WTC11 (cell line): ENCODE results near the gene CTRB1. TPM values are rescaled to one million over a fixed set of nuclear protein-coding genes. Genes with fewer than 3 reads are reported as not detected.

Experiments used
- ATAC-seq: fragments of 200-7000 bp; cut with Tn5 transposase; 2 replicates; pipeline ENCODE4 v1.10.0; 2021; ENCODE audit warnings: mild to moderate bottlenecking, moderate library complexity
- CTCF ChIA-PET: fragments of 300-600 bp; sonication (Branson Sonifier 250); formaldehyde crosslinking; loops from one replicate; lab custom pipeline; 2021; ENCODE audit warnings: antibody characterized with exemption; lab: Charles Lee
- POLR2A ChIA-PET: fragments of 350-600 bp; sonication (Branson Sonifier 250); formaldehyde crosslinking; loops from one replicate; lab custom pipeline; 2021; ENCODE audit warnings: antibody characterized with exemption; lab: Charles Lee
- DNase-seq: peaks from one replicate; pipeline ENCODE4 v3.0.0; 2021; ENCODE audit warnings: low spot score
- H3K27ac Mint-ChIP-seq: 2 replicates; pipeline ENCODE4 v1.8.0; 2021; ENCODE audit warnings: mixed read lengths
- H3K27me3 Mint-ChIP-seq: 2 replicates; pipeline ENCODE4 v1.8.0; 2021; ENCODE audit warnings: low read depth, mild to moderate bottlenecking, moderate library complexity, mixed read lengths
- H3K36me3 Mint-ChIP-seq: 2 replicates; pipeline ENCODE4 v1.8.0; 2021; ENCODE audit warnings: mixed read lengths
- H3K4me1 Mint-ChIP-seq: 2 replicates; pipeline ENCODE4 v1.8.0; 2022; ENCODE audit warnings: mixed read lengths
- H3K4me3 Mint-ChIP-seq: 2 replicates; pipeline ENCODE4 v1.8.0; 2021; ENCODE audit warnings: mild to moderate bottlenecking, moderate library complexity, mixed read lengths
- H3K9me3 Mint-ChIP-seq: 2 replicates; pipeline ENCODE4 v1.8.0; 2021; ENCODE audit warnings: mixed read lengths
- ETV6 ChIP-seq: sonication (generic); formaldehyde crosslinking; IDR thresholded peaks from 2 replicates; pipeline ENCODE4 v1.8.1; 2022; ENCODE audit warnings: mild to moderate bottlenecking, missing genetic modification reagents
- HMGA2 ChIP-seq: fragments of 250-450 bp; sonication (Bioruptor Pico); IDR thresholded peaks from 2 replicates; pipeline ENCODE4 v1.4.0; 2021; ENCODE audit warnings: mild to moderate bottlenecking, moderate library complexity
- NFE2L1 ChIP-seq: sonication (generic); formaldehyde crosslinking; IDR thresholded peaks from 2 replicates; pipeline ENCODE4 v1.8.1; 2023; ENCODE audit warnings: missing genetic modification reagents
- OVOL2 ChIP-seq: fragments of 250-450 bp; sonication (Bioruptor Pico); IDR thresholded peaks from 2 replicates; pipeline ENCODE4 v1.9.0; 2021; ENCODE audit warnings: mild to moderate bottlenecking, borderline replicate concordance
- RELA ChIP-seq: sonication (generic); formaldehyde crosslinking; IDR thresholded peaks from 2 replicates; pipeline ENCODE4 v1.8.1; 2022; ENCODE audit warnings: missing genetic modification reagents, mild to moderate bottlenecking, borderline replicate concordance
- SMAD3 ChIP-seq: sonication (generic); formaldehyde crosslinking; IDR thresholded peaks from 2 replicates; pipeline ENCODE4 v1.8.0; 2022; ENCODE audit warnings: missing genetic modification reagents, mild to moderate bottlenecking, borderline replicate concordance
- TEAD1 ChIP-seq: sonication (generic); formaldehyde crosslinking; IDR thresholded peaks from 2 replicates; pipeline ENCODE4 v1.8.0; 2022; ENCODE audit warnings: mild to moderate bottlenecking, missing genetic modification reagents
- TEAD4 ChIP-seq: sonication (generic); formaldehyde crosslinking; IDR thresholded peaks from 2 replicates; pipeline ENCODE4 v1.8.0; 2022; ENCODE audit warnings: mild to moderate bottlenecking, missing genetic modification reagents
- ZNF219 ChIP-seq: sonication (generic); formaldehyde crosslinking; IDR thresholded peaks from 2 replicates; pipeline ENCODE4 v1.8.0; 2023; ENCODE audit warnings: missing genetic modification reagents, mild to moderate bottlenecking, borderline replicate concordance
- ZNF317 ChIP-seq: sonication (generic); formaldehyde crosslinking; IDR thresholded peaks from 2 replicates; pipeline ENCODE4 v1.8.1; 2023; ENCODE audit warnings: low read depth, mild to moderate bottlenecking, moderate library complexity, missing genetic modification reagents, borderline replicate concordance
- ZNF671 ChIP-seq: fragments of 250-450 bp; sonication (Bioruptor Pico); IDR thresholded peaks from 2 replicates; pipeline ENCODE4 v1.8.0; 2021; ENCODE audit warnings: mild to moderate bottlenecking
- total RNA-seq: library from RNA; stranded (reverse); gene quantifications from 3 replicates; pipeline ENCODE4 v1.2.3, GENCODE V29; 2021
- TF ChIP-seq, protein P1 (sequence below): fragments of 250-450 bp; sonication (Bioruptor Pico); IDR thresholded peaks from 2 replicates; pipeline ENCODE4 v1.9.0; 2021; ENCODE audit warnings: mild to moderate bottlenecking, borderline replicate concordance
- TF ChIP-seq, protein P2 (sequence below): fragments of 250-450 bp; sonication (Bioruptor Pico); conservative IDR thresholded peaks from 2 replicates; pipeline ENCODE4 v1.9.0; 2021; ENCODE audit warnings: mild to moderate bottlenecking
- TF ChIP-seq, protein P3 (sequence below): sonication (generic); formaldehyde crosslinking; conservative IDR thresholded peaks from 2 replicates; pipeline ENCODE4 v1.8.1; 2022; ENCODE audit warnings: mild to moderate bottlenecking, missing genetic modification reagents
- TF ChIP-seq, protein P4 (sequence below): sonication (generic); formaldehyde crosslinking; IDR thresholded peaks from 2 replicates; pipeline ENCODE4 v1.8.0; 2022; ENCODE audit warnings: mild to moderate bottlenecking, missing genetic modification reagents
- TF ChIP-seq, protein P5 (sequence below): fragments of 200-600 bp; IDR thresholded peaks from 2 replicates; pipeline ENCODE4 v1.8.0; 2022; ENCODE audit warnings: antibody characterized with exemption

CTRB1 gene
- total RNA-seq, 1 experiment from 2014 or later, result 3.9 TPM

DNA sequence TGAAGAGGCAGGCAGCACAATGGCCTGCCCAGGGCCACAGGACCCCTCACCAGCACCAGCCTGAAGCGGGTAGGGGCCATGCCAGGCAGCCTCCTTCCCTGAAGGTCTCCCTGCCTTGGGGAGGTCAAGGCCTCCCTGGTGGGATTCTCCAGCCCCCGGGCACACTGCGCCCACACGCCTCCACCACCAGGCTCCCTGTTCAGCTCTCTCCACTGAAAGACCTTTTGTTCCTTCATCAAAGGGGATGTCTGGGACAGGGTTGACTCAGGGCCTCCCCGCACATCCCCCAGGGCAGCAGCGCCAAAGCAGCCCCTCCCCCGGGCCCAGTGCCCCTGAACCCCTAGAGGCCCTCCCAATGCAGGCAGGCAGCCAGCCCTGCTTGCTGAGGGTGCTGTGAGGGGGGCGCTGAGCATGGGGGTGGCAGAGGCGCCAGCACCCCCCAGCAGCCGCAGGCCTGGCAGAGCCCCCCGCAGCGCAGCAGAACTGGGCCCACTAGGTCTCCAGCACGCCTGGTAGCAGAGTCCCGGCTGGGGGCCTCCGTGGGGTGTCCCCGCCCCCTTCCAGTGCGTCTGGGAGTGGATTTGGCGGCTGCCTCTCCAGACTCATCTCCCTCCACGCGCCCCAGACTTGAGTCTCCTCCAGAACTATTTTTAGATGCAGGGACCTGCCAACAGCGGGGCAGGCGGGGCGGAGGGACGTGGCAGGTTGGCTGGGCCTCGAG, 19.5 kb downstream of the CTRB1 start (continued):
- TF ChIP-seq, protein P1, sequence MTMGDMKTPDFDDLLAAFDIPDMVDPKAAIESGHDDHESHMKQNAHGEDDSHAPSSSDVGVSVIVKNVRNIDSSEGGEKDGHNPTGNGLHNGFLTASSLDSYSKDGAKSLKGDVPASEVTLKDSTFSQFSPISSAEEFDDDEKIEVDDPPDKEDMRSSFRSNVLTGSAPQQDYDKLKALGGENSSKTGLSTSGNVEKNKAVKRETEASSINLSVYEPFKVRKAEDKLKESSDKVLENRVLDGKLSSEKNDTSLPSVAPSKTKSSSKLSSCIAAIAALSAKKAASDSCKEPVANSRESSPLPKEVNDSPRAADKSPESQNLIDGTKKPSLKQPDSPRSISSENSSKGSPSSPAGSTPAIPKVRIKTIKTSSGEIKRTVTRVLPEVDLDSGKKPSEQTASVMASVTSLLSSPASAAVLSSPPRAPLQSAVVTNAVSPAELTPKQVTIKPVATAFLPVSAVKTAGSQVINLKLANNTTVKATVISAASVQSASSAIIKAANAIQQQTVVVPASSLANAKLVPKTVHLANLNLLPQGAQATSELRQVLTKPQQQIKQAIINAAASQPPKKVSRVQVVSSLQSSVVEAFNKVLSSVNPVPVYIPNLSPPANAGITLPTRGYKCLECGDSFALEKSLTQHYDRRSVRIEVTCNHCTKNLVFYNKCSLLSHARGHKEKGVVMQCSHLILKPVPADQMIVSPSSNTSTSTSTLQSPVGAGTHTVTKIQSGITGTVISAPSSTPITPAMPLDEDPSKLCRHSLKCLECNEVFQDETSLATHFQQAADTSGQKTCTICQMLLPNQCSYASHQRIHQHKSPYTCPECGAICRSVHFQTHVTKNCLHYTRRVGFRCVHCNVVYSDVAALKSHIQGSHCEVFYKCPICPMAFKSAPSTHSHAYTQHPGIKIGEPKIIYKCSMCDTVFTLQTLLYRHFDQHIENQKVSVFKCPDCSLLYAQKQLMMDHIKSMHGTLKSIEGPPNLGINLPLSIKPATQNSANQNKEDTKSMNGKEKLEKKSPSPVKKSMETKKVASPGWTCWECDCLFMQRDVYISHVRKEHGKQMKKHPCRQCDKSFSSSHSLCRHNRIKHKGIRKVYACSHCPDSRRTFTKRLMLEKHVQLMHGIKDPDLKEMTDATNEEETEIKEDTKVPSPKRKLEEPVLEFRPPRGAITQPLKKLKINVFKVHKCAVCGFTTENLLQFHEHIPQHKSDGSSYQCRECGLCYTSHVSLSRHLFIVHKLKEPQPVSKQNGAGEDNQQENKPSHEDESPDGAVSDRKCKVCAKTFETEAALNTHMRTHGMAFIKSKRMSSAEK, result no peak
- TF ChIP-seq, all 79 proteins: peak for 0

DNA sequence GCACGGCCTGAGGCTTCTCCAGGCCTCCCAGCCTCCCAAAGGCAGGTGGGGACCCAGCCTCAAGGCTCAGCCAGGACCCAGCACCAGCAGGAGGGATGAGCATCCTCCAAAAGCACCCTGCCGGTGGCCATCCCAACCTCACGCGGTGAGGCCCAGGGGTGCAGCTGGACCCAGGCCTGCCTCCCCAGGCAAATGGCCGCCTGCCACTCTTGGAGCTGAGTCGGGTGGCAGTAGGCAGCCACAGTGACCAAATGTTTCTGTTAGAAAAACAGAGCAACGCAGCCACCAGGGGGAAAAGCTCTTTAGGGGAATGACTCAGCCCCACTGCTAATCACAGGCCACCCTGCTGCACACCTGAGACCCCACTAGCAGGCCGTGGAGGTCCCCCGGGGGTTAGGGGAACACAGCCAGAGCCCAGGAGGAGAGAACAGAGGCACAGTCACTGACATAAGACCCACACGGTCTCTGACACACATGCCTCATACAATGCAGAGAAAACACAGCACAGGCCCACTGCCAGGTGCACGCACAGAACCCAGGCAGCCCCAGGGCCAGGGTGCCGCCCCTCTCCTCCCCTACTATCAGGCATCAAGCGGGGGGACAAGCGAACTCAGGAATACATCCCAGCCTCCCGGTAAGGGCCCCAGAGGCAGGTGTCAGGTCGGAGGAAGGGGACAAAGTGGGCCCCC, 20.2 kb downstream of the CTRB1 start:
- H3K4me1 Mint-ChIP-seq, result peaks cover 26% of the 10 kb centered on the region
- ChIA-PET CTCF (interaction anchor here (1.0 to 1.4 kb wide), 3 partner anchors 40 to 226 kb away, joined by 3 to 4 read pairs (median 4); partner anchors contain the start of gene TMEM170A), POLR2A (interaction anchor here (0.9 kb wide), 1 partner anchor 11 kb away, joined by 3 read pairs; no protein-coding TSS in a partner anchor)
- H3K27me3 Mint-ChIP-seq, result no peaks in the 10 kb centered on the region
- no peak overlapping the region for H3K4me3 Mint-ChIP-seq
- H3K27ac Mint-ChIP-seq, result peak overlapping the region; percentile 89
- no peaks in the 10 kb centered on the region for H3K9me3 Mint-ChIP-seq
- peaks cover 44% of the 10 kb centered on the region for H3K36me3 Mint-ChIP-seq
- no peak for ATAC-seq
- TF ChIP-seq, protein P1, result no peak
- TF ChIP-seq ETV6, result no peak
- TF ChIP-seq, protein P2, sequence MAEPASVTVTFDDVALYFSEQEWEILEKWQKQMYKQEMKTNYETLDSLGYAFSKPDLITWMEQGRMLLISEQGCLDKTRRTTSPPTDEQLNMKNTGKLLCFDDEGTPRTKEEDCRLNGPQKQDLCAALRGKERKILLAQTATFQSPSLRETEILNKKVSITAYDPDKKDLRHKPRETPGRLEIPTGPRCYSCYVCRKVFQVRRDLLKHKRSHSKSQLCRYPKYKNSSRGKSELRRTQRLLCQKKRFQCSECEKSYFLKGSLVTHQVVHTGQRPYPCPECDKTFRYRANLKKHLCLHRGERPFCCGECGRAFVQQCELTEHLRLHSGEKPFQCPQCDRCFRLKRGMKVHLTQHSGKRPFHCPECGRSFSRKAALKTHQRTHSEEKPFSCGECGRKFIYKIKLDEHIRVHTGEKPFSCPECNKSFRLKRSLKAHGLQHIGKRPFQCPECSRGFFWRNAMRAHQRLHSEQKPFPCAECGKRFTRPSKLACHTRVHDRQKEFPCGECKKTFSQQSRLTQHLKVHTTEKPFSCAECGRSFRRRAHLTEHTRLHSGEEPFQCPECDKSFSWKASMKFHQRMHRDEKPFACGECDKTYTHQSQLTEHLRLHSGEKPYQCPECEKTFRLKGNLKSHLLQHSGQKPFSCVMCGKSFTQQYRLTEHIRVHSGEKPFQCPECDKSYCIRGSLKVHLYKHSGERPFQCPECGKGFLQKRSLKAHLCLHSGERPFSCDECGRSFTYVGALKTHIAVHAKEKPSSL (CRISPR knock-in tag), result no peak
- TF ChIP-seq RELA (CRISPR knock-in tag), result no peak
- TF ChIP-seq SMAD3 (CRISPR knock-in tag), result no peak
- TF ChIP-seq, protein P3, sequence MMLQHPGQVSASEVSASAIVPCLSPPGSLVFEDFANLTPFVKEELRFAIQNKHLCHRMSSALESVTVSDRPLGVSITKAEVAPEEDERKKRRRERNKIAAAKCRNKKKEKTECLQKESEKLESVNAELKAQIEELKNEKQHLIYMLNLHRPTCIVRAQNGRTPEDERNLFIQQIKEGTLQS (CRISPR knock-in tag), result no peak
- no peak for TF ChIP-seq HMGA2 (CRISPR knock-in tag)
- no peak for TF ChIP-seq ZNF317 (CRISPR knock-in tag)
- no peak for TF ChIP-seq ZNF219 (CRISPR knock-in tag)
- TF ChIP-seq, protein P4, sequence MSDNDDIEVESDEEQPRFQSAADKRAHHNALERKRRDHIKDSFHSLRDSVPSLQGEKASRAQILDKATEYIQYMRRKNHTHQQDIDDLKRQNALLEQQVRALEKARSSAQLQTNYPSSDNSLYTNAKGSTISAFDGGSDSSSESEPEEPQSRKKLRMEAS (CRISPR knock-in tag), result no peak
- TF ChIP-seq NFE2L1 (CRISPR knock-in tag), result no peak
- TF ChIP-seq TEAD1, result no peak
- TF ChIP-seq TEAD4, result no peak
- TF ChIP-seq, protein P5, sequence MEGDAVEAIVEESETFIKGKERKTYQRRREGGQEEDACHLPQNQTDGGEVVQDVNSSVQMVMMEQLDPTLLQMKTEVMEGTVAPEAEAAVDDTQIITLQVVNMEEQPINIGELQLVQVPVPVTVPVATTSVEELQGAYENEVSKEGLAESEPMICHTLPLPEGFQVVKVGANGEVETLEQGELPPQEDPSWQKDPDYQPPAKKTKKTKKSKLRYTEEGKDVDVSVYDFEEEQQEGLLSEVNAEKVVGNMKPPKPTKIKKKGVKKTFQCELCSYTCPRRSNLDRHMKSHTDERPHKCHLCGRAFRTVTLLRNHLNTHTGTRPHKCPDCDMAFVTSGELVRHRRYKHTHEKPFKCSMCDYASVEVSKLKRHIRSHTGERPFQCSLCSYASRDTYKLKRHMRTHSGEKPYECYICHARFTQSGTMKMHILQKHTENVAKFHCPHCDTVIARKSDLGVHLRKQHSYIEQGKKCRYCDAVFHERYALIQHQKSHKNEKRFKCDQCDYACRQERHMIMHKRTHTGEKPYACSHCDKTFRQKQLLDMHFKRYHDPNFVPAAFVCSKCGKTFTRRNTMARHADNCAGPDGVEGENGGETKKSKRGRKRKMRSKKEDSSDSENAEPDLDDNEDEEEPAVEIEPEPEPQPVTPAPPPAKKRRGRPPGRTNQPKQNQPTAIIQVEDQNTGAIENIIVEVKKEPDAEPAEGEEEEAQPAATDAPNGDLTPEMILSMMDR, result no peak
- no peak for TF ChIP-seq OVOL2 (CRISPR knock-in tag)
- no peak for TF ChIP-seq ZNF671 (CRISPR knock-in tag)
- DNase-seq, result peak; percentile 10
